ENCODE measurements around the gene LEAP2.

LEAP2 gene

DNA sequence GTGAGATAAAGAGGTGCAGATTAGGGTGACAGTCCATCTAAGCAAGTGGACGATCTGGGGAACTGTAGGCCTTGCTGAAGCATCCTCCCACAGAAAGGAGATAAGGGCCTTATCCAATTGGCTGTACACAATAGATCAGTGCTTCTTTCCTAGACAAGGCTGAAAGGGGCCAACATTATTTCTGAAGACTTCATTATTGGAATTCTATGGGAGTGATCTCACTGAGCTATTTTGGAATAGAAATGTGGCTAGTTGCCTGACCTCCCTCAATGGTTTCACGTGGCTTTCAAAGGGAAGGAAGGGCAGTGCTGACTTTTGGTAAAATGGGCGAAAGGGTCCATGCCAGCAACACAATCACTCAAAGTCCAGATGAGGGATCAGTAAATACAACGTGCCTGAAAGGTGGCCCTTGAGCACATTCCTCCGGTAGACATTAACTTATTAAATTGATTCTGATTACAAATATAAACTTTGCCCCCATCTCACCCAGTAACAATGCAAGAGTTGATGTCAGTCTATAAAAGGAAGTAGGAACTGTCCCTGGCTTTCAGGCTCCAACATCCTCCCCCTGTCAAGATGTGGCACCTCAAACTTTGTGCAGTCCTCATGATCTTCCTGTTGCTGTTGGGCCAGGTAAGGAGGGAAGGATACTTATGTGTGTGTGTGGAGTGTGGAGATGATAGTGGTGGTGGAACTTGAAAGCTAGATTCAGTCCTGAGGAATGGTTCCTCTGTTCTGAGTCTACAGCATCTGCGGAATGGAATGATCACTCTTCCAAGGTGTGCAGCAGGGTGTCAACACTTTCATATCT lies at the start of gene LEAP2:
TSS of gene LEAP2 (plus strand) at position 550 of the 811 bp plus-strand sequence. CDS start at position 577, 27 bp downstream.
- no peak for DNase-seq (ENCODE audit: low read depth)

GRCh38 chr5:132824426-132824825 lies 49.0 kb upstream of the LEAP2 start:
- no peak for DNase-seq (ENCODE audit: low read depth)

DNA sequence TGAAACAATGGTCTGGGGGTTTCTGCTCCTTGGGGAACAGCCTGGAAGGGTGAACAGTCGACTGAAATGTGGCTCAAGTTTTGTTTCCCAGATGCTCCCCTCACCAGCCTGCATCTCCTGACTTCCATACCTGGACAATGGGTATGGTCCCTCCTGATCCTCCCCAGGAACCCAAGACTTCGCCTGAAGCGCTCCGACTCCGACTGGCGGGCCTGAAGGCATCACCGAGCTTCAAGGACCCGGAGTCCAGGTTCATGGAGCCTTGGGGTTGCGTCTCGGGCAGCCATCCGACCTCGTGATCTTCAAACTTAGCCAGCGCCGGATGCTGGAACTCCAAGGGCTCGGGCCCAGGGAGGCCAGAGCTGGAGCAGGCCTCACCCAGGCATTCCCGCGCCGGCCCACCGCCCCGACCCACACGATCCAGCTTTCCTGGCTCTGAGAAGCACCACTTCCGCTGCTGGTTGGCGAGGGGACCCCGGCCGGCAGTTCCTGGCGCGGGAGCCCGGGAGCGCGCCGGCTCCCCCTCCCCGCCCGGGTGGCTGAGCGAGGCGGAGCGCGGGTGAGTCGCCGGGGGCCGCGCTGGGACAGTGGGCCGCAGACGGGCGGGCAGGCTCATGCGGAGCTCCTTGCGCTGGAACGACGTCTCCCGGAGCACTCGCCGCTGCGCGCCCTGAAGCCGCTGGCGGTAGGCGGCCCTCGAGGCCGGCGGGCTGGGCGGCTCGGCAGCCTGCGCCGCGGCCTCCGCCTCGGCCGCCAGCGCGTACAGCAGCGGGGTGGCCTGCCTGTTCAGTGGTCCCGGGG lies 48.2 kb upstream of the LEAP2 start:
- no peak for DNase-seq (ENCODE audit: low read depth)

GRCh38 chr5:132825834-132826391 lies 47.6 kb upstream of the LEAP2 start:
- DNase-seq (ENCODE audit: low read depth) = no peak

DNA sequence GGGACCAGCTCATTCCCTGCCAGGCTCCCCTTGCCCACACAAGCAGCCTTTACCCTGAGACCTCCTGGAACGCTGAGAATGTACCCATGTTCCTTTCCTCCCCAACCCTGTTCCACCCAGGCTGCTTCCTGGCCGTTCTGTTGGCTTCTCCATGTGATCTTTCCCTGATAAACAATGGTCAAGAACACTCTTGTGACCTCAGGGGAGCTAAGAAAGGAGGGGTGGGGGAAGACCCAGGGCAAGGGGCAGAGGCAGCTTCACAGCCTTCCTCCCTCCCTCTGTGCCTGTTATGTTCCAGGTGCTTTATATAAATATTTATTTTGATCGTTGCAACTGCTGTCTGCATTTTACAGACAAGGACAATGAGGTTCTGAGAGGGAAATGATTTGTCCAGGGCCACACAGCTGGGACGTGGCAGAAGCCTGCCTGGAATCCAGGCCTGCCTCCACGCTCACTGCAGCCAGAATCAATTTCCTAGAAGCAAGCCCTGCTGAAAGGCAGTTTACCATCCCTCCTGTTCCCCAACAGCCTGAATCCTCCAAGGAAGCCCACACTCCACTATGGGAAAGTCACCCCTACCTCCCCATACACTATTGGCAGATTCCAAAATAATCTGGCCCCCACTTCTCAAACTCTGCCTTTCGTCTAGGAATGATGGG lies 46.9 kb upstream of the LEAP2 start:
- no peak for DNase-seq (ENCODE audit: low read depth)

GRCh38 chr5:132827943-132828673 lies 45.4 kb upstream of the LEAP2 start:
- DNase-seq (ENCODE audit: low read depth) = no peak

DNA sequence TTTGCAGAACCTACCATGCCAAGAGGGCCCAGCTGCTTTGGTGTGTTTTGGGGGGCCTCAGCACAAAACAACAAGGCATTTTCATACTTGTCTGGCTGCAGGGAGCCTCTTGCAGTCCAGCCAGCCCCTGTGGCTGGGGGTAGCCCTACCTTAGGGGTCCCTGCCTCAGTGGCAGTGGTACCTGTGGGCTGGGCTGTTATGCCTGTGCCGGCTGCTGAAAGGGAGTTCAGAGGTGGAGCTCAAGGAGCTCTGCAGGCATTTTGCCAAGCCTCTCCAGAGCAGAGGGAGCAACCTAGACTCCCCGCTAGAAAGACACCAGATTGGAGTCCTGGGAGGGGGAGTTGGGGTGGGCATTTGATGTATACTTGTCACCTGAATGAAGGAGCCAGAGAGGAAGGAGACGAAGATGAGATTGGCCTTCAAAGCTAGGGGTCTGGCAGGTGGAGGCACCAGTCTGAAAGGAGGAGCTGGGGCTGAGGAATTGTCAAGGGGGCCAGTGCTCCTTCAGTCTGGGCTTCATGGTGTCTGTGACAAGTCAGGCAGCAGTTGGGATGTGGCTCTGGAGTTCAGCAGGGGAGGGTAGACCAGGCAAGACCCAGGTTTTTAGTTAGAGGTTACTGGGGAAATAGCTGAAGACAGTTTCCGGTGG lies 44.5 kb upstream of the LEAP2 start:
- no peak for DNase-seq (ENCODE audit: low read depth)

- DNase-seq (ENCODE audit: low read depth) = peak; percentile 47
Measured at GRCh38 chr5:132829742-132830435, 43.6 kb upstream of the LEAP2 start.

GRCh38 chr5:132830436-132831094 lies 42.9 kb upstream of the LEAP2 start, which contains the start of gene SHROOM1:
TSS of gene SHROOM1 (minus strand) at chr5:132830647. CDS start at chr5:132826140, 4,507 bp downstream.
- DNase-seq (ENCODE audit: low read depth) = no peak

DNA sequence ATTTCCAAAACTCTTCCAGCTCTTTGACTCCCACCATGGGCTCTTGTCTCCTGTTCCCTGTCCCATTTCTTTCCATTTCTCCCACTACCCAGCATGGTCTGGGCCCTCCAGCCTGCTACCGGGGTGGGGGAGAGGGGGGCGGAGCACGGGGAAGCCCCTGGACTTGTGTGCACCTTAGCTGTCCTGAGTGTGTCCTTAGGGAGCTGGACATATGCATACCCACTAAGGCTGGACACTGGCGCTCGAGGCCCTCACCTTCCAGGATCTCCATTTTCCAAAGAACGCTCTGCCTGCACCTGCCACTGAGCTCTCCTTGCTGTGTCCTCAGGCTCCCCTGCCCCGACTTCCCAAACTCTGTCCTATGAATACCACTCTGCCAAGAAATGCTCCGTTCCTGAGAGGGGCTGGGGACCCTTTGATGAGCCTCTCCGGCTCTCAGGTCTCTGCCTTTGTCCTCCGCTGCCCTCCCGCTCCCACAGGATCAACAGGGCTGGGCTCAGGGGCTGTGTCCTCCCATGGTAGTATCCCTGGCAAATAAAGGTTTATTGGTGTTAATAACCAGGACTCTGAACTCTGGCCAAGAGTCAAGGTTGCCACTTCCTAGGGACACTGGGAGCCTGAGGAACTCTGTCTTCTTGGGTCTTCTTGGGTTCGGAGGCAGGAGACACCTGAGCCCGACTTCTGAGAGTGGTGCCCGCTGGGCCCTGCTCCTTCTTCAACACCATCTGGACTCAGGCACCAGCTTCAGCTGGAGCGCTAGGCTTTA lies 42.2 kb upstream of the LEAP2 start:
- DNase-seq (ENCODE audit: low read depth) = no peak

GRCh38 chr5:132832612-132833011 lies 40.9 kb upstream of the LEAP2 start:
- DNase-seq (ENCODE audit: low read depth) = no peak

GRCh38 chr5:132834057-132834456 lies 39.4 kb upstream of the LEAP2 start:
- no peak for DNase-seq (ENCODE audit: low read depth)

GRCh38 chr5:132836852-132837251 lies 36.6 kb upstream of the LEAP2 start:
- no peak for DNase-seq (ENCODE audit: low read depth)

DNA sequence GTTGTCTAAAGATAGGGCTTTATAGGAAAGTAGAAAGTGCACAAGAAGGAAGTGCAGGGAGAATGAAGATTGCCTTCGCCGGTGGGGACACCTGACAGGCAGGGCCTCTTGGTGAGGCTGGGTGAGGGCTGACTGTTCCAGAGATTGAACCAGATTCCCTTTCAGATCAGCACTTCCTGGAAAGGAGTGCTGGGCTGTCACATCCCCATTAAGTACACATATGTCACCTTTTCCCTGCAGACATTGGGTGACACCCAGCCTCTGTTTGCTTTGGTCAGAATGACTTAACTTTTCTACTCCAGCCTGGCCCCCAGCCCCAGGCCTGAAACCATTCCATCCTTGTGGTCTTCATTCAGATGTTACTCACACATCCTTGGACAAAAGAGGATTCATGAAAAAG lies 35.6 kb upstream of the LEAP2 start:
- no peak for DNase-seq (ENCODE audit: low read depth)

DNA sequence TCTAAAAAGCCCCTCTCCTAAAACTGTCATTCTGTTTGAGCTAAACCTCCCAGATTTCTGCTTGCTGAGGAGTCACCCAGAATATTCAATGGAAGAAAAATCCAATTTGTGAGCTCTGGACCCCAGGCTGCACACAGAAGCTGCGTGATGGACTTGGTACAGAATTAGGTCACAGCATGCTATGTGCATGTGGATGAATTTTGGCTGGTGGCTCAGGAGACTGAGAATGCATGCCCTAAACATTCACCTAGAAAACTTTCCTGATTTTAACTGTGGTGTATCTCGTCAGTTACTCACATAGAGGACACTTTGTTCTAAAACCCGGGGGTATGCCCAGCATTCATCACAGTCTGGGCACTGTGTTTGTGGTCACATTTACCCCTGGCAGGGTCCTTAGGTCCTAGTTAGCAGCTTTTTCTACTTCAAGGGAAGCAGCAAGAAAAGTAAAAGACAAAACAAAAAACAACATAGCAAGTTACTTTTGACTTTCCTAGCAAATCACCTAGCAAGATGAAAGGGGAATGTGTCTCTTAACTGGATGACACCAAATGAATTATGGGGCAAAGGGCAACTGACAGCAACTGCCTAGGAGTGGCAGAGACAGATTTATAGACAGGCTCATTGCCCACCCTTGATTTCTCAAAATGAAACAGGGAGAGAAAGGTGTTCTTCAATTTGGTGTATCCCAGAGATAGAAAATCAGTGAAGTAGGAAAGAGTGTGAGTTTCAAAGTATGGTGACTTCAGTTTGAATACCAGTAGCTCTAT lies 34.8 kb upstream of the LEAP2 start:
- no peak for DNase-seq (ENCODE audit: low read depth)

GRCh38 chr5:132839426-132840301 lies 33.8 kb upstream of the LEAP2 start:
- no peak for DNase-seq (ENCODE audit: low read depth)

- no peak for DNase-seq (ENCODE audit: low read depth)
Measured at GRCh38 chr5:132840313-132840712, 33.2 kb upstream of the LEAP2 start.
